Smooth muscle cell (in vitro differentiated cells): Measurements from ENCODE around the gene TMEM242. TPM values are rescaled to one million over a fixed set of nuclear protein-coding genes. Genes with fewer than 3 reads are reported as not detected.

Source experiments
- DNase-seq: peaks from one replicate; lab custom pipeline; 2025; ENCODE audit not compliant: unreplicated experiment; lab: John Stamatoyannopoulos, UW
- H2AFZ ChIP-seq: fragments of 200-600 bp; sonication (generic); 2 replicates; pipeline ENCODE4 v1.6.0; 2016; ENCODE audit warnings: antibody characterized with exemption, low read depth, mild to moderate bottlenecking
- H3F3A ChIP-seq: fragments of 200-600 bp; sonication (generic); 2 replicates; pipeline ENCODE4 v1.6.0; 2017; ENCODE audit warnings: antibody characterized with exemption, low read depth
- H3K27ac ChIP-seq: fragments of 200-600 bp; sonication (generic); 2 replicates; pipeline ENCODE4 v1.5.1; 2016; ENCODE audit warnings: low read depth, mild to moderate bottlenecking
- H3K27me3 ChIP-seq: fragments of 200-600 bp; sonication (generic); 2 replicates; pipeline ENCODE4 v1.6.1; 2016; ENCODE audit warnings: low read depth, mild to moderate bottlenecking
- H3K36me3 ChIP-seq: fragments of 200-600 bp; sonication (generic); 2 replicates; pipeline ENCODE4 v1.5.1; 2016; ENCODE audit warnings: low read depth
- H3K4me1 ChIP-seq: fragments of 200-600 bp; sonication (generic); 2 replicates; pipeline ENCODE4 v1.5.1; 2016; ENCODE audit warnings: low read depth
- H3K4me2 ChIP-seq: fragments of 200-600 bp; sonication (generic); 2 replicates; pipeline ENCODE4 v1.6.0; 2016; ENCODE audit warnings: mild to moderate bottlenecking
- H3K4me3 ChIP-seq: fragments of 200-600 bp; sonication (generic); 2 replicates; pipeline ENCODE4 v1.5.1; 2016; ENCODE audit warnings: mild to moderate bottlenecking
- H3K79me2 ChIP-seq: fragments of 200-600 bp; sonication (generic); 2 replicates; pipeline ENCODE4 v1.6.0; 2016; ENCODE audit warnings: low read depth, mild to moderate bottlenecking
- H3K9ac ChIP-seq: fragments of 200-600 bp; sonication (generic); 2 replicates; pipeline ENCODE4 v1.6.0; 2016; ENCODE audit warnings: low read depth
- H3K9me3 ChIP-seq: fragments of 200-600 bp; sonication (generic); replicated peaks from 2 replicates; pipeline ENCODE4 v1.5.1; 2016; ENCODE audit warnings: low read depth
- H4K20me1 ChIP-seq: fragments of 200-600 bp; sonication (generic); 2 replicates; pipeline ENCODE4 v1.6.0; 2016; ENCODE audit warnings: low read depth
- CTCF ChIP-seq: fragments of 200-600 bp; sonication (generic); IDR thresholded peaks from 2 replicates; pipeline ENCODE4 v1.5.1; 2017; ENCODE audit warnings: borderline replicate concordance, mild to moderate bottlenecking, antibody characterized with exemption; ENCODE audit not compliant: insufficient read depth, poor library complexity, severe bottlenecking
- WGBS: methylation state at CpG from one replicate; pipeline ENCODE4 v1.1.7; 2016; ENCODE audit warnings: low lambda C conversion rate; 5-methylcytosine and 5-hydroxymethylcytosine counted together
- polyA plus RNA-seq: library from polyadenylated mRNA; unstranded; fragments of >200 nt; fragmentation: Nextera tagmentation; extraction: Ambion mirVana; gene quantifications from 2 replicates; pipeline ENCODE4 v1.2.1, GENCODE V29; 2016
- total RNA-seq: library from RNA; depleted of rRNA; stranded (reverse); fragments of >200 nt; gene quantifications from 2 replicates; pipeline ENCODE4 v1.2.3, GENCODE V29; 2014

The TMEM242 gene
- total and polyA plus RNA-seq, 2 experiments from 2014 or later = 7.0 to 13.3 TPM

GRCh38 chr6:157291356-157291755 is 32.0 kb downstream of the TMEM242 start:
- Histone ChIP-seq H3F3A (no peaks in the 10 kb centered on the region), H3K9ac (no peak overlapping the region), H3K27ac (no peak overlapping the region), H4K20me1 (peaks cover 7% of the 10 kb centered on the region), H2AFZ (no peak overlapping the region), H3K27me3 (no peaks in the 10 kb centered on the region), H3K9me3 (no peaks in the 10 kb centered on the region), H3K36me3 (peaks cover 4% of the 10 kb centered on the region), H3K4me1 (peaks cover 13% of the 10 kb centered on the region), H3K4me3 (no peak overlapping the region), H3K79me2 (no peaks in the 10 kb centered on the region), H3K4me2 (no peak overlapping the region)
- DNase-seq = no peak
- WGBS = 89% methylated on average over 4 of the region's 4 CpGs
- TF ChIP-seq CTCF = no peak

DNA sequence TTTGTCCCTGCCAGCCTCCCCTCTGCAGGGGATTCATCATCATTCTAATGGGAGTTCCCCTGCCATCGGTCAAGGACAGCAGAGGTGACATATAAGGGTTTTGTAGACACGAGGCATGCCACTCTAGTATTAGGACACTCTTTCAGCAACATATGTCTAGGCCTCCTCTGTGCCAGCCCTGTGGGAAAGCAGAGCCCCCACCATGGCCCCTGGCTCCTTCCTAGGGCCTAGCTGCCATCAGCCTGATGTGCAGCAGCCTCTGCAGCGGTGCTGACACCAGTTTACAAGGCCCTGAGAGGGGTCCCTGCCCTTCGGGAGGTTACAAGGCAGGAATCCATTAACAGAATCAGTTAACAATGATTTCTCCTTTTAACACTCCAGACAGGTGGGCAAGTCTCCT is 32.5 kb downstream of the TMEM242 start:
- H3K9me3 ChIP-seq = no peaks in the 10 kb centered on the region
- no peak overlapping the region for H3K4me2 ChIP-seq
- H3K4me3 ChIP-seq = no peak overlapping the region
- no peaks in the 10 kb centered on the region for H3K27me3 ChIP-seq
- H4K20me1 ChIP-seq = peaks cover 7% of the 10 kb centered on the region
- no peak overlapping the region for H3K9ac ChIP-seq
- no peak for DNase-seq
- no peak overlapping the region for H2AFZ ChIP-seq
- peaks cover 13% of the 10 kb centered on the region for H3K4me1 ChIP-seq
- peaks cover 4% of the 10 kb centered on the region for H3K36me3 ChIP-seq
- no peak overlapping the region for H3K27ac ChIP-seq
- WGBS = 80% methylated on average over 4 of the region's 4 CpGs
- no peaks in the 10 kb centered on the region for H3K79me2 ChIP-seq
- no peak for TF ChIP-seq CTCF
- no peaks in the 10 kb centered on the region for H3F3A ChIP-seq

- no peak for TF ChIP-seq CTCF
- no peak overlapping the region for H3K4me3 ChIP-seq
- no peak overlapping the region for H3K27ac ChIP-seq
- H3K27me3 ChIP-seq = no peaks in the 10 kb centered on the region
- H3K9ac ChIP-seq = no peak overlapping the region
- H3K4me2 ChIP-seq = no peak overlapping the region
- no peaks in the 10 kb centered on the region for H3F3A ChIP-seq
- no peak overlapping the region for H2AFZ ChIP-seq
- peaks cover 4% of the 10 kb centered on the region for H3K36me3 ChIP-seq
- WGBS = 91% methylated on average over 11 of the region's 11 CpGs
- DNase-seq = no peak
- no peaks in the 10 kb centered on the region for H3K9me3 ChIP-seq
- no peaks in the 10 kb centered on the region for H3K79me2 ChIP-seq
- peaks cover 13% of the 10 kb centered on the region for H3K4me1 ChIP-seq
- no peaks in the 10 kb centered on the region for H4K20me1 ChIP-seq
Observed at GRCh38 chr6:157289764-157290163, 33.6 kb downstream of the TMEM242 start.

DNA sequence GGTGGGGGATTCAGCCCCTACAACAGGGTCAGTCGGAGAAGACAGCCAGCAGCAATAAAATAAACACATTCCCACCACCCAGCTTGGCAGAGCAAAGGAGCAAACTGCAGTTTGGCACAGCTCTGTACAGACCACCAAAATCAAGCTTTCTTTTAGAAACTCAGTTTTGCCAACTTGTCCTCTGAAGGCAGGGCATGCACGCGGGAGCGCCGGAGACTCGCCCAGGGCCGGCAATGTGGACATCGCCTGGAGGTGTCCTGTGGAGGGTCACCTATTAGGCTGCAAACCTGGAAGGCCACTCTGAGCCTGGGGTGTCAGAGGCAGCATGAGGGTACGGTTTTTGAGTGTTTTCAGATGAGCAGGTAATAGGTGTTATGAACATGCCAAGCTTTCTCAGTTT is 34.7 kb downstream of the TMEM242 start:
- no peak for DNase-seq
- over 99% methylated on average over 9 of the region's 9 CpGs for WGBS
- Histone ChIP-seq H3K79me2 (no peaks in the 10 kb centered on the region), H3K4me1 (peaks cover 13% of the 10 kb centered on the region), H3K9me3 (no peaks in the 10 kb centered on the region), H3K4me3 (no peak overlapping the region), H2AFZ (no peak overlapping the region), H3K9ac (no peak overlapping the region), H3F3A (no peaks in the 10 kb centered on the region), H3K27me3 (no peaks in the 10 kb centered on the region), H3K4me2 (no peak overlapping the region), H3K36me3 (peaks cover 4% of the 10 kb centered on the region), H4K20me1 (no peaks in the 10 kb centered on the region), H3K27ac (no peak overlapping the region)
- TF ChIP-seq CTCF = no peak
